ENCODE measurements around the gene HEATR3.

- TF ChIP-seq CTCF (IDR thresholded peaks at IDR 0.05) (peak in 1 of 6 experiments; percentile 29), POLR2A (IDR thresholded peaks at IDR 0.05) (peak in 2 of 4 donors; percentile 10 to 53)
Measured at GRCh38 chr16:50065624-50066481, at the start of gene HEATR3.

Data from esophagus squamous epithelium (tissue), 4 donors.